Smooth muscle cell (in vitro differentiated cells): Measurements from ENCODE around the gene TANK. TPM values are rescaled to one million over a fixed set of nuclear protein-coding genes. Genes with fewer than 3 reads are reported as not detected.

Source experiments
- DNase-seq: peaks from one replicate; lab custom pipeline; 2025; ENCODE audit not compliant: unreplicated experiment; lab: John Stamatoyannopoulos, UW
- H2AFZ ChIP-seq: fragments of 200-600 bp; sonication (generic); 2 replicates; pipeline ENCODE4 v1.6.0; 2016; ENCODE audit warnings: antibody characterized with exemption, low read depth, mild to moderate bottlenecking
- H3F3A ChIP-seq: fragments of 200-600 bp; sonication (generic); 2 replicates; pipeline ENCODE4 v1.6.0; 2017; ENCODE audit warnings: antibody characterized with exemption, low read depth
- H3K27ac ChIP-seq: fragments of 200-600 bp; sonication (generic); 2 replicates; pipeline ENCODE4 v1.5.1; 2016; ENCODE audit warnings: low read depth, mild to moderate bottlenecking
- H3K27me3 ChIP-seq: fragments of 200-600 bp; sonication (generic); 2 replicates; pipeline ENCODE4 v1.6.1; 2016; ENCODE audit warnings: low read depth, mild to moderate bottlenecking
- H3K36me3 ChIP-seq: fragments of 200-600 bp; sonication (generic); 2 replicates; pipeline ENCODE4 v1.5.1; 2016; ENCODE audit warnings: low read depth
- H3K4me1 ChIP-seq: fragments of 200-600 bp; sonication (generic); 2 replicates; pipeline ENCODE4 v1.5.1; 2016; ENCODE audit warnings: low read depth
- H3K4me2 ChIP-seq: fragments of 200-600 bp; sonication (generic); 2 replicates; pipeline ENCODE4 v1.6.0; 2016; ENCODE audit warnings: mild to moderate bottlenecking
- H3K4me3 ChIP-seq: fragments of 200-600 bp; sonication (generic); 2 replicates; pipeline ENCODE4 v1.5.1; 2016; ENCODE audit warnings: mild to moderate bottlenecking
- H3K79me2 ChIP-seq: fragments of 200-600 bp; sonication (generic); 2 replicates; pipeline ENCODE4 v1.6.0; 2016; ENCODE audit warnings: low read depth, mild to moderate bottlenecking
- H3K9ac ChIP-seq: fragments of 200-600 bp; sonication (generic); 2 replicates; pipeline ENCODE4 v1.6.0; 2016; ENCODE audit warnings: low read depth
- H3K9me3 ChIP-seq: fragments of 200-600 bp; sonication (generic); replicated peaks from 2 replicates; pipeline ENCODE4 v1.5.1; 2016; ENCODE audit warnings: low read depth
- H4K20me1 ChIP-seq: fragments of 200-600 bp; sonication (generic); 2 replicates; pipeline ENCODE4 v1.6.0; 2016; ENCODE audit warnings: low read depth
- CTCF ChIP-seq: fragments of 200-600 bp; sonication (generic); IDR thresholded peaks from 2 replicates; pipeline ENCODE4 v1.5.1; 2017; ENCODE audit warnings: borderline replicate concordance, mild to moderate bottlenecking, antibody characterized with exemption; ENCODE audit not compliant: insufficient read depth, poor library complexity, severe bottlenecking
- WGBS: methylation state at CpG from one replicate; pipeline ENCODE4 v1.1.7; 2016; ENCODE audit warnings: low lambda C conversion rate; 5-methylcytosine and 5-hydroxymethylcytosine counted together
- polyA plus RNA-seq: library from polyadenylated mRNA; unstranded; fragments of >200 nt; fragmentation: Nextera tagmentation; extraction: Ambion mirVana; gene quantifications from 2 replicates; pipeline ENCODE4 v1.2.1, GENCODE V29; 2016
- total RNA-seq: library from RNA; depleted of rRNA; stranded (reverse); fragments of >200 nt; gene quantifications from 2 replicates; pipeline ENCODE4 v1.2.3, GENCODE V29; 2014

The TANK gene
- total and polyA plus RNA-seq, 2 experiments from 2014 or later, result 47.9 to 94.2 TPM

GRCh38 chr2:161113693-161114575 lies 46.3 kb upstream of the TANK start:
- Histone ChIP-seq H3K4me1 (no peaks in the 10 kb centered on the region), H3K27me3 (no peaks in the 10 kb centered on the region), H3F3A (no peaks in the 10 kb centered on the region), H3K9ac (no peak overlapping the region), H3K79me2 (no peaks in the 10 kb centered on the region), H3K36me3 (no peaks in the 10 kb centered on the region), H3K4me2 (no peak overlapping the region), H3K9me3 (no peaks in the 10 kb centered on the region), H3K27ac (no peak overlapping the region), H4K20me1 (no peaks in the 10 kb centered on the region), H2AFZ (no peak overlapping the region), H3K4me3 (no peak overlapping the region)
- DNase-seq, result no peak
- 95% methylated on average over 5 of the region's 5 CpGs for WGBS
- no peak for TF ChIP-seq CTCF

DNA sequence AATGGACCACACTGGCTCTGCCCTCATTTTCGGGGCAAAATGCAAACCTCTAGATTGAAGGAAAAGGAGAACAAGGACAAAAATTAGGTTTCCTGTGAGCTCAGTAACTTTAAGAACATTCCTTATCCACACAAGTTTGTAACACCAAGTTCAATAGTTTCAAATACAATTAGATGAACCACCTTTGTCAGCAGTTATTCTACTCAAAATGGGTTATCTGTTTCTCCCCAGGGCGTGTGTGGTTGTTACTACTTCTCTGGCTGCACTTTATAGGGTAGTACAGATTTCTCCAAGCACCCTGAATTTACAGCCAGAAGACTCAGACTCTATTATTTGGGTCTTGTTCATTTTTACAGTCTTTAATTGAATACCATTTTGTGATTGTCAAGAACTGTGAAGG lies 45.0 kb upstream of the TANK start:
- Histone ChIP-seq H3K27ac (no peak overlapping the region), H3K36me3 (no peaks in the 10 kb centered on the region), H3K4me3 (no peak overlapping the region), H3K4me2 (peak overlapping the region; percentile 29), H2AFZ (peak overlapping the region; percentile 80), H3K4me1 (no peaks in the 10 kb centered on the region), H4K20me1 (no peaks in the 10 kb centered on the region), H3F3A (no peaks in the 10 kb centered on the region), H3K79me2 (no peaks in the 10 kb centered on the region), H3K27me3 (no peaks in the 10 kb centered on the region), H3K9me3 (no peaks in the 10 kb centered on the region), H3K9ac (no peak overlapping the region)
- no peak for TF ChIP-seq CTCF
- DNase-seq, result no peak
- WGBS, result 93% methylated on average over 2 of the region's 2 CpGs

DNA sequence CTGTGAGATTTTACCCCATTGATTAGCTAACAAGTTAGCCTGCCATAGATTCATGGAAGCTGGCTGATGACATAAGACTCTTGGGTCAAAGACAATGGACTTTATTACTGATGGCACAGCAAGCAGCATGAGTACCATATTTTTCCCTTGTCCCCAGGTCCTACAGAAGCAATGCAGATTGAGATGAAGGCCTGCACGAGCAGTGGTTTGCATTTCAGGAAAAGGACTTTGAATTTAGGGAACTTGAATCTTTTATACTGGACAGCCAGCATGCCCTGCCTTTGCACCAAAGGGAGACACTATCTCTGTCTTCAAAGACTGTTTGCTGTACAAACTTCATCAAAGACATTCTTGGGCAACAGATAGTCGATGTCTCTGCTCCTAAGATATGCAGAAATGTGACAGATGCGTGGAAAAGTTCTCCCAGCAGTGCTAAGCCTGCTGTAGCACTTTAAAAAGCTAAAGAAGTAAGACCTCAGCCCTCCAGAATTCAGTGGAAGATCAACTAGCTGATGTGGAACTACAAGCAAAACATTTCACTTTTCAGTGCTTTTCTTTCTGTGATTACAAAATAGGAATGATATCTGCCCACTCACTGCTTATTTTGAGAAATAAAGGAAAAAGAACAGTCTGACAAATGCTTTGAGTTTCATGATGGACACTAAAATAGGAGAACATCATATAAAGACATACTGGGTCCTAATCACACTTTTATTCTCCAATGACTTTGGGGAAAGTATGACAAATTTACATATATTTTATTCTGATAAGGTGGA lies 44.4 kb upstream of the TANK start:
- peak overlapping the region; percentile 29 for H3K4me2 ChIP-seq
- no peaks in the 10 kb centered on the region for H3K27me3 ChIP-seq
- H3K9me3 ChIP-seq, result no peaks in the 10 kb centered on the region
- no peaks in the 10 kb centered on the region for H3F3A ChIP-seq
- peak overlapping the region; percentile 80 for H2AFZ ChIP-seq
- no peak for DNase-seq
- H4K20me1 ChIP-seq, result no peaks in the 10 kb centered on the region
- WGBS, result 14% methylated on average over 3 of the region's 3 CpGs
- no peaks in the 10 kb centered on the region for H3K4me1 ChIP-seq
- H3K9ac ChIP-seq, result no peak overlapping the region
- no peak overlapping the region for H3K4me3 ChIP-seq
- no peak for TF ChIP-seq CTCF
- H3K36me3 ChIP-seq, result no peaks in the 10 kb centered on the region
- H3K79me2 ChIP-seq, result no peaks in the 10 kb centered on the region
- H3K27ac ChIP-seq, result no peak overlapping the region
